ENCODE data around the gene USP9Y. TPM values are rescaled to one million over a fixed set of nuclear protein-coding genes. Genes with fewer than 3 reads are reported as not detected.

USP9Y gene, protein sequence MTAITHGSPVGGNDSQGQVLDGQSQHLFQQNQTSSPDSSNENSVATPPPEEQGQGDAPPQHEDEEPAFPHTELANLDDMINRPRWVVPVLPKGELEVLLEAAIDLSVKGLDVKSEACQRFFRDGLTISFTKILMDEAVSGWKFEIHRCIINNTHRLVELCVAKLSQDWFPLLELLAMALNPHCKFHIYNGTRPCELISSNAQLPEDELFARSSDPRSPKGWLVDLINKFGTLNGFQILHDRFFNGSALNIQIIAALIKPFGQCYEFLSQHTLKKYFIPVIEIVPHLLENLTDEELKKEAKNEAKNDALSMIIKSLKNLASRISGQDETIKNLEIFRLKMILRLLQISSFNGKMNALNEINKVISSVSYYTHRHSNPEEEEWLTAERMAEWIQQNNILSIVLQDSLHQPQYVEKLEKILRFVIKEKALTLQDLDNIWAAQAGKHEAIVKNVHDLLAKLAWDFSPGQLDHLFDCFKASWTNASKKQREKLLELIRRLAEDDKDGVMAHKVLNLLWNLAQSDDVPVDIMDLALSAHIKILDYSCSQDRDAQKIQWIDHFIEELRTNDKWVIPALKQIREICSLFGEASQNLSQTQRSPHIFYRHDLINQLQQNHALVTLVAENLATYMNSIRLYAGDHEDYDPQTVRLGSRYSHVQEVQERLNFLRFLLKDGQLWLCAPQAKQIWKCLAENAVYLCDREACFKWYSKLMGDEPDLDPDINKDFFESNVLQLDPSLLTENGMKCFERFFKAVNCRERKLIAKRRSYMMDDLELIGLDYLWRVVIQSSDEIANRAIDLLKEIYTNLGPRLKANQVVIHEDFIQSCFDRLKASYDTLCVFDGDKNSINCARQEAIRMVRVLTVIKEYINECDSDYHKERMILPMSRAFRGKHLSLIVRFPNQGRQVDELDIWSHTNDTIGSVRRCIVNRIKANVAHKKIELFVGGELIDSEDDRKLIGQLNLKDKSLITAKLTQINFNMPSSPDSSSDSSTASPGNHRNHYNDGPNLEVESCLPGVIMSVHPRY (N-terminal part only)
- total RNA-seq (2013; cell fraction: nucleolus; rRNA removed): not detected in 2 replicates
- total RNA-seq (2014; rRNA removed) (not detected in 2 replicates), total RNA-seq (2014; rRNA removed; fragmentation: Illumina TruSeq; extraction: Trizol) (not detected in 2 replicates), total RNA-seq (2021) (0.08 and 0.11 TPM in 2 replicates), polyA plus RNA-seq (2011; rRNA removed) (not detected in 2 replicates), polyA plus RNA-seq (2014; fragmentation: Illumina TruSeq; extraction: Trizol) (not detected in 2 replicates), polyA plus RNA-seq (2014; fragmentation: Nextera tagmentation; extraction: Ambion mirVana) (not detected), polyA plus RNA-seq (2014; rRNA removed) (not detected in 2 replicates), polyA plus RNA-seq (2016; fragmentation: Nextera tagmentation; extraction: Ambion mirVana) (not detected), polyA minus RNA-seq (2011; rRNA and poly(A)+ RNA removed) (not detected in 2 replicates), Bru-seq, nascent RNA (percentile 5 among the genes with signal in this experiment), BruChase-seq, experiment 1, labeled RNA remaining after a 6-hour chase (percentile 1 among the genes with signal in this experiment), BruChase-seq, experiment 2, labeled RNA remaining after a 2-hour chase (percentile 1 among the genes with signal in this experiment)
- polyA plus RNA-seq (2011; ENCODE audit: low read depth): not detected
- not detected in 2 replicates for polyA plus RNA-seq (2011; cell fraction: cytosol; rRNA removed)
- not detected in 2 replicates for polyA plus RNA-seq (2011; cell fraction: nucleus; rRNA removed)
- not detected in 2 replicates for polyA plus RNA-seq (2012)
- polyA minus RNA-seq (2011; cell fraction: cytosol; rRNA and poly(A)+ RNA removed): not detected in 2 replicates
- polyA minus RNA-seq (2011; cell fraction: nucleus; rRNA and poly(A)+ RNA removed): not detected in 2 replicates
- long read RNA-seq, experiment 1: 0 reads
- long read RNA-seq, experiment 2: 0 reads

DNA sequence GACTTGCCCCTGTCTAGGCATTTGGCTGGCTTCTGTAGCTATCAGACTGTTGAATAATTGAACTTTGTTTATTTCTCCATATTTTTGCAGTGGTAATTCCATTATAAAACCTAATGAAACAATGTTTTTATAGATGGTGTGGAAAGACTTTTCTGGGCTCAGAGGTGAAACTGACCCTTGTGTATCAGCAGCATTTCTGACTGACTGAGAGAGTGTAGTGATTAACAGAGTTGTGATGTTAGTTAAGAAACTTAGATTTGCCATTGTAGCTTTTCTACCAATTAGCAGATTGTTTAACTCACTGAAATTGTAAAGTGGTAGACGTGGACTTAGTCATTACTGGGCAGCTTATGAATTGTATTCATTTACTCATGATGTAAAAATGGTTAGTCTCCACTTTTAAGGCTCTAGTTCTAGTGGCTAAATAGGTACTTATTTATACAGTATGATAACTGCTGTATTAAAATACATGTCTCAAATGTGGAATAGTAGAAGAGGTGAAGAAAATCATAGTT is at the start of gene USP9Y:
Gene USP9Y (plus strand): TSS at position 51 of the 515 bp plus-strand sequence. CDS start 8,217 bp downstream, outside the sequence.
- Histone ChIP-seq H3K27me3 (replicated peaks in 1 of 2; ENCODE audit: control insufficient read depth in 2 of 2, insufficient read depth in 2 of 2, low read length in 1 of 2) (no peaks in the 10 kb centered on the region), H2AFZ (ENCODE audit: control insufficient read depth, low read depth, low read length) (no peak within 1 kb of the TSS), H4K20me1 (ENCODE audit: control insufficient read depth, insufficient read depth) (no peaks in the 10 kb centered on the region), H3K4me2 (ENCODE audit: control insufficient read depth, insufficient read depth) (no peak within 1 kb of the TSS), H3K9me3 (replicated peaks; ENCODE audit: control insufficient read depth, insufficient read depth, low read length) (no peaks in the 10 kb centered on the region), H3K4me3 (no peak within 1 kb of the TSS), H3K9ac (ENCODE audit: control insufficient read depth, insufficient read depth, low read length) (no peak within 1 kb of the TSS), H3K27ac (ENCODE audit: control insufficient read depth, insufficient read depth) (no peak within 1 kb of the TSS), H3K79me2 (ENCODE audit: control insufficient read depth, insufficient read depth, low read length) (no peaks in the 10 kb centered on the region), H3K4me1 (ENCODE audit: control insufficient read depth, insufficient read depth, low read length) (no peaks in the 10 kb centered on the region), H3K36me3 (ENCODE audit: control insufficient read depth in 2 of 2, insufficient read depth in 2 of 2, low read length in 1 of 2) (no peaks in the 10 kb centered on the region)
- FAIRE-seq (no peak), DNase-seq (ENCODE audit: low read depth, low spot score) (no peak), ATAC-seq (no peak)
- intact Hi-C loops (cut with micrococcal nuclease; ENCODE audit: unreplicated experiment) (no loop called here), in situ Hi-C loops (cut with MboI) (no loop called here)
- RAD21 ChIA-PET (ENCODE audit: unreplicated experiment): no interaction called here
- no TSS peak for BruUV-seq (replicated peaks)
- CTCF ChIA-PET: no interaction called here
- no CpG with 5 or more reads among the region's 1 CpG for WGBS (ENCODE audit: insufficient coverage, insufficient replicate concordance, low lambda C conversion rate, missing lambda C conversion rate)
- POLR2A ChIA-PET: no interaction called here
- SMC1A ChIA-PET (ENCODE audit: uncharacterized antibody, unreplicated experiment): no interaction called here
- TF ChIP-seq TCF3 (IDR thresholded peaks at IDR 0.05; ENCODE audit: borderline replicate concordance, insufficient read depth, low read depth, low read length) (no peak), CHD2 (IDR thresholded peaks at IDR 0.05; ENCODE audit: borderline replicate concordance, low read depth, low read length) (no peak), ESRRA (IDR thresholded peaks at IDR 0.05; ENCODE audit: low read length) (no peak), MEF2B (IDR thresholded peaks at IDR 0.05; ENCODE audit: partially characterized antibody, poor library complexity, severe bottlenecking) (no peak), SRF (IDR thresholded peaks at IDR 0.05; ENCODE audit: low read depth in 2 of 2, low read length in 2 of 2) (no peak), IKZF1 (conservative IDR thresholded peaks at IDR 0.05) (no peak), BACH1 (IDR thresholded peaks at IDR 0.05; ENCODE audit: borderline replicate concordance) (no peak), ZNF207 (IDR thresholded peaks at IDR 0.05; ENCODE audit: borderline replicate concordance) (no peak), NR2F1 (conservative IDR thresholded peaks at IDR 0.05) (no peak)
- TF ChIP-seq, protein P1, sequence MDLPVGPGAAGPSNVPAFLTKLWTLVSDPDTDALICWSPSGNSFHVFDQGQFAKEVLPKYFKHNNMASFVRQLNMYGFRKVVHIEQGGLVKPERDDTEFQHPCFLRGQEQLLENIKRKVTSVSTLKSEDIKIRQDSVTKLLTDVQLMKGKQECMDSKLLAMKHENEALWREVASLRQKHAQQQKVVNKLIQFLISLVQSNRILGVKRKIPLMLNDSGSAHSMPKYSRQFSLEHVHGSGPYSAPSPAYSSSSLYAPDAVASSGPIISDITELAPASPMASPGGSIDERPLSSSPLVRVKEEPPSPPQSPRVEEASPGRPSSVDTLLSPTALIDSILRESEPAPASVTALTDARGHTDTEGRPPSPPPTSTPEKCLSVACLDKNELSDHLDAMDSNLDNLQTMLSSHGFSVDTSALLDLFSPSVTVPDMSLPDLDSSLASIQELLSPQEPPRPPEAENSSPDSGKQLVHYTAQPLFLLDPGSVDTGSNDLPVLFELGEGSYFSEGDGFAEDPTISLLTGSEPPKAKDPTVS (IDR thresholded peaks at IDR 0.05; ENCODE audit: low read depth, low read length): no peak
- TF ChIP-seq, protein P2, sequence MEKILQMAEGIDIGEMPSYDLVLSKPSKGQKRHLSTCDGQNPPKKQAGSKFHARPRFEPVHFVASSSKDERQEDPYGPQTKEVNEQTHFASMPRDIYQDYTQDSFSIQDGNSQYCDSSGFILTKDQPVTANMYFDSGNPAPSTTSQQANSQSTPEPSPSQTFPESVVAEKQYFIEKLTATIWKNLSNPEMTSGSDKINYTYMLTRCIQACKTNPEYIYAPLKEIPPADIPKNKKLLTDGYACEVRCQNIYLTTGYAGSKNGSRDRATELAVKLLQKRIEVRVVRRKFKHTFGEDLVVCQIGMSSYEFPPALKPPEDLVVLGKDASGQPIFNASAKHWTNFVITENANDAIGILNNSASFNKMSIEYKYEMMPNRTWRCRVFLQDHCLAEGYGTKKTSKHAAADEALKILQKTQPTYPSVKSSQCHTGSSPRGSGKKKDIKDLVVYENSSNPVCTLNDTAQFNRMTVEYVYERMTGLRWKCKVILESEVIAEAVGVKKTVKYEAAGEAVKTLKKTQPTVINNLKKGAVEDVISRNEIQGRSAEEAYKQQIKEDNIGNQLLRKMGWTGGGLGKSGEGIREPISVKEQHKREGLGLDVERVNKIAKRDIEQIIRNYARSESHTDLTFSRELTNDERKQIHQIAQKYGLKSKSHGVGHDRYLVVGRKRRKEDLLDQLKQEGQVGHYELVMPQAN (conservative IDR thresholded peaks at IDR 0.05): no peak
- TF ChIP-seq, protein P3, sequence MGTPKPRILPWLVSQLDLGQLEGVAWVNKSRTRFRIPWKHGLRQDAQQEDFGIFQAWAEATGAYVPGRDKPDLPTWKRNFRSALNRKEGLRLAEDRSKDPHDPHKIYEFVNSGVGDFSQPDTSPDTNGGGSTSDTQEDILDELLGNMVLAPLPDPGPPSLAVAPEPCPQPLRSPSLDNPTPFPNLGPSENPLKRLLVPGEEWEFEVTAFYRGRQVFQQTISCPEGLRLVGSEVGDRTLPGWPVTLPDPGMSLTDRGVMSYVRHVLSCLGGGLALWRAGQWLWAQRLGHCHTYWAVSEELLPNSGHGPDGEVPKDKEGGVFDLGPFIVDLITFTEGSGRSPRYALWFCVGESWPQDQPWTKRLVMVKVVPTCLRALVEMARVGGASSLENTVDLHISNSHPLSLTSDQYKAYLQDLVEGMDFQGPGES (IDR thresholded peaks at IDR 0.05): no peak

Measured in GM12878 (cell line).